HL-60 (cell line): ENCODE measurements around the gene FYN.

Experiments
- DNase-seq, 2 experiments: peaks; one replicate each; pipeline ENCODE4 v3.0.0-alpha.2; 2010 to 2020; ENCODE audit warnings: low read depth in 1 of 2, low spot score in 1 of 2
- H3K27ac ChIP-seq: fragments of 250-450 bp; sonication (Bioruptor Pico); replicated peaks from 2 replicates; pipeline ENCODE4 v1.5.1; 2020; ENCODE audit warnings: mild to moderate bottlenecking, moderate library complexity
- H3K27me3 ChIP-seq: fragments of 250-450 bp; sonication (Bioruptor Pico); 2 replicates; pipeline ENCODE4 v1.5.1; 2021; ENCODE audit warnings: mild to moderate bottlenecking, moderate library complexity; ENCODE audit not compliant: insufficient read depth, poor library complexity, severe bottlenecking
- H3K4me3 ChIP-seq: replicated peaks from 2 replicates; pipeline ENCODE4 v1.5.1; 2011; ENCODE audit warnings: mild to moderate bottlenecking, control low read depth, low read length; ENCODE audit not compliant: insufficient read depth
- CTCF ChIP-seq: IDR thresholded peaks from one replicate; pipeline ENCODE4 v1.5.1; 2011; ENCODE audit warnings: low read length, control low read depth, inconsistent platforms; ENCODE audit not compliant: insufficient read depth
- GABPA ChIP-seq: IDR thresholded peaks from 2 replicates; pipeline ENCODE4 v1.6.1; 2012; ENCODE audit warnings: low read depth
- POLR2AphosphoS5 ChIP-seq: IDR thresholded peaks from 2 replicates; pipeline ENCODE4 v1.6.1; 2012; ENCODE audit warnings: low read depth
- REST ChIP-seq: IDR thresholded peaks from 2 replicates; pipeline ENCODE4 v1.6.1; 2012; ENCODE audit warnings: low read depth; ENCODE audit not compliant: insufficient replicate concordance
- SPI1 ChIP-seq: IDR thresholded peaks from 2 replicates; pipeline ENCODE4 v1.6.1; 2012; ENCODE audit warnings: low read depth, mild to moderate bottlenecking, borderline replicate concordance

The FYN gene

GRCh38 chr6:111632468-111633247 lies 240.6 kb downstream of the FYN start:
- TF ChIP-seq REST (no peak), POLR2AphosphoS5 (no peak), GABPA (no peak)
- H3K4me3 ChIP-seq = no peak overlapping the region
- H3K27ac ChIP-seq = no peak overlapping the region
- no peak for DNase-seq
- H3K27me3 ChIP-seq = no peaks in the 10 kb centered on the region

GRCh38 chr6:111631903-111632460 lies 241.3 kb downstream of the FYN start:
- Histone ChIP-seq H3K27me3 (no peaks in the 10 kb centered on the region), H3K4me3 (no peak overlapping the region), H3K27ac (no peak overlapping the region)
- DNase-seq = no peak
- TF ChIP-seq GABPA (no peak), CTCF (no peak), POLR2AphosphoS5 (no peak), SPI1 (no peak), REST (no peak)

GRCh38 chr6:111631018-111631417 lies 242.2 kb downstream of the FYN start:
- Histone ChIP-seq H3K27me3 (no peaks in the 10 kb centered on the region), H3K27ac (no peak overlapping the region), H3K4me3 (no peak overlapping the region)
- DNase-seq = no peak
- no peak for TF ChIP-seq GABPA
- no peak for TF ChIP-seq POLR2AphosphoS5
- TF ChIP-seq REST = no peak
- TF ChIP-seq SPI1 = no peak
- no peak for TF ChIP-seq CTCF
